ENCODE measurements around the gene TMIGD2. TPM values are rescaled to one million over a fixed set of nuclear protein-coding genes. Genes with fewer than 3 reads are reported as not detected.
"Not testable (repeated sequence)": the region's sequence is repeated elsewhere in the genome, so short reads cannot be mapped to it uniquely, and the experiment has no call there.

TMIGD2 gene
- total RNA-seq, 2 donors from 2014 or later: 1.8 TPM; not detected in 1

DNA sequence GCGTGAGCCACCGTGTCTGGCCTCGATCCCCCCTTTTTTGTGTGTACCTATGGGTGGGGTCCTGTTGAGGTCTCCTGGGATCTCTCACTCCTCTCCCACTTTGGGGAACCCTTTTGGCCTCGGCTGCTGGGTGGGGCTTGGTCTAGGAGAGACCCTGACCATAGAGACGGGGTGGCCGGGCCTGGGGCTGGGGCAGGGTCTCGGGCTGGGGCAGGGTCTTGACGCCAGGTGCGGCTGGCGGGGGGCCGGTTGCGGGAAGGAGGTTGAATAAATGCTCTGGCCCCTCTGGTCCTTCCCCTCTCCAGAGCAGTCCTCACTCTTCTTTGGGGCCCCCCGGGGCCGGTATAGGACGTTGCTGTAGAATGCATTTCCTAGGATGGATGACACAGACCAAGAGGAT is 9.7 kb downstream of the TMIGD2 start:
- no peak overlapping the region for H3K4me3 ChIP-seq
- ATAC-seq (ENCODE audit: insufficient number of reproducible peaks, low FRiP score, low read depth): no peak
- no peaks in the 10 kb centered on the region for H3K27me3 ChIP-seq (replicated peaks; ENCODE audit: insufficient read depth)
- H3K9me3 ChIP-seq: no peaks in the 10 kb centered on the region
- DNase-seq (ENCODE audit: low spot score): no peak
- H3K27ac ChIP-seq: no peak overlapping the region
- no peaks in the 10 kb centered on the region for H3K36me3 ChIP-seq
- TF ChIP-seq, protein P1, sequence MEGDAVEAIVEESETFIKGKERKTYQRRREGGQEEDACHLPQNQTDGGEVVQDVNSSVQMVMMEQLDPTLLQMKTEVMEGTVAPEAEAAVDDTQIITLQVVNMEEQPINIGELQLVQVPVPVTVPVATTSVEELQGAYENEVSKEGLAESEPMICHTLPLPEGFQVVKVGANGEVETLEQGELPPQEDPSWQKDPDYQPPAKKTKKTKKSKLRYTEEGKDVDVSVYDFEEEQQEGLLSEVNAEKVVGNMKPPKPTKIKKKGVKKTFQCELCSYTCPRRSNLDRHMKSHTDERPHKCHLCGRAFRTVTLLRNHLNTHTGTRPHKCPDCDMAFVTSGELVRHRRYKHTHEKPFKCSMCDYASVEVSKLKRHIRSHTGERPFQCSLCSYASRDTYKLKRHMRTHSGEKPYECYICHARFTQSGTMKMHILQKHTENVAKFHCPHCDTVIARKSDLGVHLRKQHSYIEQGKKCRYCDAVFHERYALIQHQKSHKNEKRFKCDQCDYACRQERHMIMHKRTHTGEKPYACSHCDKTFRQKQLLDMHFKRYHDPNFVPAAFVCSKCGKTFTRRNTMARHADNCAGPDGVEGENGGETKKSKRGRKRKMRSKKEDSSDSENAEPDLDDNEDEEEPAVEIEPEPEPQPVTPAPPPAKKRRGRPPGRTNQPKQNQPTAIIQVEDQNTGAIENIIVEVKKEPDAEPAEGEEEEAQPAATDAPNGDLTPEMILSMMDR (IDR thresholded peaks at IDR 0.05): no peak
- no peaks in the 10 kb centered on the region for H3K4me1 ChIP-seq (ENCODE audit: control insufficient read depth in 1 of 2, low read depth in 2 of 2)

DNA sequence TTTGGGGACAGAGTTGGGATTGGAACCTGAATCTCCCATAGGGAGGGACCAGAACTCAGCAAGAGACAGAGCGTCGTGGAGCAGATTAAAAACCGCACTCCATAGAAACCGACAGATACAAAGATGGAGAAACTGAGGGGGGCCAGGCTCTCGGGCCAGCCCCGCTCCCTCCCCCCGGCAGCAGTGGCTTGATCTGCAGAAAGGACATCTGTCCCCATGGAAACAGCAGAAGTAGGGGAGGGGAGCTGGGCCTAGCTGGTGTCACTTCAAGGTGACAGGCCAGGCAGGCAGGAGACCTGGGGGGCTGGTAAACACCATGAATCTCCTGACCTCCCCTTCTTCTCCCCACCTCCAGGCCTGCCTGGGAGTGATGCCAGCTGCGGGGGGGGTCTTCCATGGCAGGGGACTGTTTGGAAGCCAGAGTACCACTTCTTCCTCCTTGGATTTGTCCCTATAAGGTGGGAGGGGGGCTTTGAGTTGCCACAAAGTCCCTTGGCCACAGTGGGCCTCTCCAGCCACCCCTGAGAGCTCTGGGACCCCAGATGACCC is 10.9 kb downstream of the TMIGD2 start:
- TF ChIP-seq, protein P1 (IDR thresholded peaks at IDR 0.05): no peak
- Histone ChIP-seq H3K27ac (no peak overlapping the region), H3K4me1 (ENCODE audit: control insufficient read depth in 1 of 2, low read depth in 2 of 2) (no peaks in the 10 kb centered on the region), H3K4me3 (no peak overlapping the region), H3K27me3 (replicated peaks; ENCODE audit: insufficient read depth) (no peaks in the 10 kb centered on the region), H3K36me3 (no peaks in the 10 kb centered on the region), H3K9me3 (no peaks in the 10 kb centered on the region)
- no peak for ATAC-seq (ENCODE audit: insufficient number of reproducible peaks, low FRiP score, low read depth)
- DNase-seq (ENCODE audit: low spot score): no peak

DNA sequence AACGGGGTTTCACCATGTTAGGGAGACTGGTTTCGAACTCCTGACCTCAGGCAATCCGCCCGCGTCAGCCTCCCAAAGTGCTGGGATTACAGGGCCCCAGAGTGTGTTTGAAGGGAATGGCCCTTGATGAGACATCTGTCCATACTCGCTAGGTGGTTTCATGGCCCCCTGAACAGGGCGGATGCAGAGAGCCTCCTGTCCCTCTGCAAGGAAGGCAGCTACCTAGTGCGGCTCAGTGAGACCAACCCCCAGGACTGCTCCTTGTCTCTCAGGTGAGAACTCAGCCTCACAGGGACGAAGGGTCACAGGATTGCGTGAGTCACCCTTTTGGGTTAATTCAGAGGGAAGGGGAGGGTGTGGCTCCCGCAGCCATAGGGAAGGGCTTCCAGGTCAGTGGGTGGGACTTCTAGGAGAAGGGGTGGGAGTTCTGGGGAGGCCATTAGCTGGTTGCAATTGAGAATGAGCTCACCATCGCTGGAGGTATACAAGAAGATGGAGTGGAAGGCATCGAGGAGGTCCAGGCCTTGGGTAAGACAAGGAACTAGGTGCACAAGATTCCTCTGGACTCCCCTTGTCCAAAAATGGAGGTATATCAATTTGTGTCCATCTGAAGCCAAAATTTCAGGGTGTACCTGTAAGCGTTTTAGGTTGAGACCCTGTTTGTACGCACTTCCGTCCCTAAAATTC is 14.0 kb downstream of the TMIGD2 start:
- no peaks in the 10 kb centered on the region for H3K36me3 ChIP-seq
- H3K4me3 ChIP-seq: no peak overlapping the region
- H3K9me3 ChIP-seq: no peaks in the 10 kb centered on the region
- ATAC-seq (ENCODE audit: insufficient number of reproducible peaks, low FRiP score, low read depth): no peak
- H3K27me3 ChIP-seq (replicated peaks; ENCODE audit: insufficient read depth): peaks cover 5% of the 10 kb centered on the region
- no peaks in the 10 kb centered on the region for H3K4me1 ChIP-seq (ENCODE audit: control insufficient read depth in 1 of 2, low read depth in 2 of 2)
- TF ChIP-seq, protein P1 (IDR thresholded peaks at IDR 0.05): no peak
- H3K27ac ChIP-seq: no peak overlapping the region
- DNase-seq (ENCODE audit: low spot score): no peak

DNA sequence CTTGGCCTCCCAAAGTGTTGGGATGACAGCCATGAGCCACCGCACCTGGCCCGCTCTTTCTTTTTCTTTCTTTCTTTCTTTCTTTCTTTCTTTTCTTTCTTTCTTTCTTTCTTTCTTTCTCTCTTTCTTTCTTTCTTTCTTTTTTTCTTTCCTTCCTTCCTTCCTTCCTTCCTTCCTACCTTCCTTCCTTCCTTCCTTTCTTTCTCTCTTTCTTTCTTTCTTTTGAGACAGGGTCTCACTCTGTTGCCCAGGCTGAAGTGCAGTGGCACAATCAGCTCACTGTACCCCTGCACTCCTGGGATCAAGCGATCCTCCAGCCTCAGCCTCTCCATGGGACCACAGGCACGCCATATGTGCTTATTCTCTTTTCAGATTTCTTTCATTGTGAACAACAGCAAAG is 16.0 kb downstream of the TMIGD2 start:
- DNase-seq (ENCODE audit: low spot score); ATAC-seq (ENCODE audit: insufficient number of reproducible peaks, low FRiP score, low read depth); H3K27me3 ChIP-seq (replicated peaks; ENCODE audit: insufficient read depth): not testable (repeated sequence)

DNA sequence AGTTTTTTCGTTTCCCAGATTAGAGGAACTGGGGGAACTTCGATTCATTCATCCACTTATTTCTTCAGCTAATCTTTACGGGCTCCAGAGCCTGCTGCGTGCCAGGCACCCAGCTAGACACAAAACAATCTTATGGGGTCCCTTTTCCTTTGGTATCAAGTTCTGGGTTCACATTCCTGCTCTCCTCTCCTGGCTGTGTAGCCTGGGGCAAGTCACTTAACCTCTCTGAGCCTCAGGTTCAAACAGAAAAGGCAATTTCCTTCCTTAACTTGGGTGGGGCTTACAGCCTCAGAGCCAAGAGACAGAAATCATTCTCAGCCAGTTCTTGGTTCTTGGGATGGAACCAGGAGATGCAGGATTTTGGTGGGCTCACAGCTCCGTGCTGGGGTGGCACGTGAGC is 17.2 kb downstream of the TMIGD2 start:
- TF ChIP-seq, protein P1 (IDR thresholded peaks at IDR 0.05): no peak
- H3K4me3 ChIP-seq: no peak overlapping the region
- no peaks in the 10 kb centered on the region for H3K4me1 ChIP-seq (ENCODE audit: control insufficient read depth in 1 of 2, low read depth in 2 of 2)
- H3K27ac ChIP-seq: no peak overlapping the region
- H3K27me3 ChIP-seq (replicated peaks; ENCODE audit: insufficient read depth): peaks cover 11% of the 10 kb centered on the region
- H3K9me3 ChIP-seq: no peaks in the 10 kb centered on the region
- no peaks in the 10 kb centered on the region for H3K36me3 ChIP-seq
- DNase-seq (ENCODE audit: low spot score) (no peak), ATAC-seq (ENCODE audit: insufficient number of reproducible peaks, low FRiP score, low read depth) (no peak)

More for the DNA sequence above, 16.0 kb downstream of the TMIGD2 start:
- not testable (repeated sequence) for H3K36me3 ChIP-seq; H3K4me1 ChIP-seq (ENCODE audit: control insufficient read depth in 1 of 2, low read depth in 2 of 2); H3K4me3 ChIP-seq; H3K9me3 ChIP-seq; H3K27ac ChIP-seq

Measured in thoracic aorta (tissue), 2 donors.